Posterior vena cava (tissue), 2 donors: Measurements from ENCODE around the gene RPP14. TPM values are rescaled to one million over a fixed set of nuclear protein-coding genes. Genes with fewer than 3 reads are reported as not detected.
"Not testable (repeated sequence)": the region's sequence is repeated elsewhere in the genome, so short reads cannot be mapped to it uniquely, and the experiment has no call there.

Experiments used
- DNase-seq: peaks from one replicate; pipeline ENCODE4 v3.0.0-alpha.2; 2020; ENCODE audit warnings: low spot score
- intact Hi-C, 2 donors: fragments of 100-400 bp; cut with DNase I; formaldehyde crosslinking; loops; one replicate each; pipeline versions ENCODE4 v1.14.1 to v1.14.2; 2022 to 2023
- long read RNA-seq, 2 donors: library from polyadenylated mRNA; unstranded; transcript quantifications; one replicate each; pipeline ENCODE4 v2.0.0, GENCODE V29; 2020 to 2021
- total RNA-seq, 2 donors: library from RNA; stranded (reverse); fragmentation: NEBNext Ultra II Directional; extraction: Animal tissue kit (Norgen Biotek cat#: 25700); gene quantifications; one replicate each; pipeline ENCODE4 v1.2.1, GENCODE V29; 2021
- donor health status: DM: yes; HTN: yes; CAD: no.
- donor health status: DM: yes; HTN: yes; CAD: no.

The RPP14 gene
- 10 to 100 TPM; 10.8 to 11.6 TPM for total RNA-seq
- long read RNA-seq, donor 1, full-length matches to known transcripts: 2 of 4 reads
- long read RNA-seq, donor 1, partial matches to known transcripts: 0 of 4 reads
- long read RNA-seq, donor 1, other reads (novel, unspliced or antisense): 2 of 4 reads
- long read RNA-seq, donor 2, full-length matches to known transcripts: 53 of 56 reads
- long read RNA-seq, donor 2, partial matches to known transcripts: 0 of 56 reads
- long read RNA-seq, donor 2, other reads (novel, unspliced or antisense): 3 of 56 reads

DNA sequence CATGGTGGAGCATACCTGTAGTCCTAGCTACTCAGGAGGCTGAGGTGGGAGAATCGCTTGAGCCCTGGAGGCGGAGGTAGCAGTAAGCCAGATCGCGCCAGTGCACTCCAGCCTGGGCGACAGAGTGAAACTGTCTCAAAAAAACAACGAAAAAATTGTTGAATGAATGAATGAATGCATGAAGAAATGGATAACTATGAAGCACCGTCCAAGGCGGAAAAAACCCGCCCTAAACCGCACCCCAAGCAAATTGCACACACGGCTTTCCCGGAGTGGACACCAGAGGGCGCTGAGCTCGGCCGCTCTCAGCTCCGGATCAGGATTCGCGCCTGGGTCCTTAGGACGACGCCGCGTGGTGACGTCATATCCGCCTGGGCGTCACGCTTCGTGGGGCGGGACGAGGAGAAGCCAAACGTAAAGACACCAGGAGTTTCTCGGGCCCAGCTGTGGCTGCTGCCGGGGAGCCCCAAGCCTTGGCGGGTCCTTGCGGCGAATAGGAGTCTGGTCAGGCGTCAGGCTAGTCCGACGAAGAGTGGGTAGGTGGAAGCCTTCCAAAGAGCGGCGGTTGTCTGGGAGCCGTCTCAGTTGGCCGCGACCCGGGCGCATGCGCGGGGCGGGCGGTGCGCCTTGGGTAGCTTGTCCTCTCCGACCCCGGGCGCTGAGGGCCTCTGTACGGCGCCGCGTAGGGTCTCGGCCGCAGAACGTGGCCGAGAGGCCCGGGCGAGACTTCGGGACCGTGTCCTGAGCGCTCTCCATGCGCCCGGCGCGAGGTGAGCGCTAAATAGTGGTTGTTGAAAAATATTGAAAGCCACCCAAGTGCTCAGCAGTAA is at the start of gene RPP14, which contains the start of gene HTD2:
TSS of gene RPP14 (plus strand) at position 364 of the 830 bp plus-strand sequence. CDS start 4,085 bp downstream, outside the sequence.
TSS of gene HTD2 (plus strand) at position 639 of the 830 bp plus-strand sequence. CDS start 11,094 bp downstream, outside the sequence.
- intact Hi-C loops: no loop called here
- DNase-seq: peak; percentile 100

DNA sequence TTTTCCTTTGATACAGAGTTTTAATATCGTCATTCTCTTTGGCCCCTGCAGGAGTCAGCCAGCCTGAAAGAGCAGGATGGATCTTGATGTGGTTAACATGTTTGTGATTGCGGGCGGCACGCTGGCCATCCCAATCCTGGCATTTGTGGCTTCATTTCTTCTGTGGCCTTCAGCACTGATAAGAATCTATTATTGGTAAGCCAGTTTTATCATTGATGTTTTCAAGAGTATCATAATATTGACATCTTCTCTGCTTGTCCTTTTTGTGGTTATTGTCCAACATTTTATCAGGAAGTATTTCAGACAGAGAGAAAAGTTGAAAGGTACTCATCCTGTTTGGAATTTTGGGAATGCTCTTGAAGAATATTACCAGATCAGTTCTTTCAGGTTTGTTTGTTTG is 49.5 kb upstream of the RPP14 start:
- intact Hi-C loops: no loop called here
- no peak for DNase-seq

DNA sequence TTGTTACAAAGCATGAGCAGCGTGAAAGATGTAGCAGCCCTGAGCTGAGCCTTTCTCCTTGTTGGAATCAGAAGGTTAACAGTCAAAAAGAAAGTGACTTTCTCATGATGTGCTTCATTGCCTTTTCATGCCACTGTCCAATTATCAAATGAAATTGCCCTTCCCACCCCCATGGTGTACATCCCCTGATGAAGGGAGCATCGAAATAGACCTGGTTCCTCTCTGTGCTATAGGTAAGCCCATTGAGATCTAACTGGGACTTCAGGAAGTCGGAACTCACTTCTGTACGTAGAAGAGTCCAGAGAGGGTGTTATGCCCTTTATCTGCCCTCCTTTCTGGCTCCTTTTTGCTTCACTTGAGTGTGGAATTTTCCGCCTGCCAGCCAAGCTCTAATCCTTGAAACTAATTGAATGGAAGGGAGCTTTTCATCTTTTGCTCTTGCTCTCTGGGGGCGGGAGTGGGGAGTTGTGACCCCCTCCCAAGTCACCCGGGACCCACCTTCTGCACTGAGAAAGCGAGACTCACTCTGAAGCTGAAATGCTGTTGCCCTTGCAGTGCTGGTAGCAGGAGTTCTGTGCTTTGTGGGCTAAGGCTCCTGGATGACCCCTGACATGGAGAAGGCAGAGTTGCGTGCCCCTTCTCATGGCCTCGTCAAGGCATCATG is 47.5 kb upstream of the RPP14 start:
- no peak for DNase-seq
- intact Hi-C loops: no loop called here

DNA sequence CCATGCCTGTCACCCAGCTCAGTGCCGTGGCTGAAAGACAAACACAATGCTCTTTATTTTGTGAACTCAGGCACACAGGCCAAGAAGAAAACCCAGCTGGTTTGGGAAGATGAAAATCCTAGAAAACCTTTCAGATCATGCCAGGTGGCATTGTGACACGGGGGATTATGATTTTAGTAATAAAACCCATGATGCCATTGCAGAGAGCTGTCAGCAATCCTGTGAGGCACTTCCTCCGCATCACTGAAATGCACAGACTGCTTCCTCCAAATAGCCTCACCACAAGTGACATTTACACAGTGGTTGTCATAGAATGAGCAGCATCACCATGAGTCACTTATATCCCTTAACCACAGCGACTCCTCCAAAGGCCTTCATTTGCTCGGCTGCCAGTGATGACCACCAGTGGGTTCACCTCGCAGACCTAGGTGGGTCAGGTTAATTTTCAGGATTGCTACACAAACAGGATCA is 45.7 kb upstream of the RPP14 start:
- DNase-seq: no peak
- intact Hi-C loops: no loop called here

DNA sequence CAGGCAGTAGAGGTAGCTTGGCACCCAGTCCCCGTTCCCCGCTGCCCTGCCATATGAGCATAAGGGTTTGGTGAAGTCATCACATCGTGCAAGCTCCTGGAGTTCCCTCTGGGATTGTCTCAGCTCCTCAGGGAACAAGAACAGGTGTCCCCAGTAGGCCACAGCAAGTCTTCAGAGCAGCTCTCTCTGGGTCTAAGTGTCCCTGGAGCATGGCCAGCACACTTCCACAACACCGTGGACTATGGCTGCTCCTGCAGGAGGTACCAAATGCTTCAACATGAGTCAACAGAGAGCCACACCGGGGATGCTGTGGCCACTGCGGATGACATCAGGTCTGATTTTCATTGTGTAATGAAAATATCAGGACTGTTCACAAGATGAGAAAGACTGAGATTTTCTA is 45.3 kb upstream of the RPP14 start:
- intact Hi-C loops: no loop called here
- no peak for DNase-seq

DNA sequence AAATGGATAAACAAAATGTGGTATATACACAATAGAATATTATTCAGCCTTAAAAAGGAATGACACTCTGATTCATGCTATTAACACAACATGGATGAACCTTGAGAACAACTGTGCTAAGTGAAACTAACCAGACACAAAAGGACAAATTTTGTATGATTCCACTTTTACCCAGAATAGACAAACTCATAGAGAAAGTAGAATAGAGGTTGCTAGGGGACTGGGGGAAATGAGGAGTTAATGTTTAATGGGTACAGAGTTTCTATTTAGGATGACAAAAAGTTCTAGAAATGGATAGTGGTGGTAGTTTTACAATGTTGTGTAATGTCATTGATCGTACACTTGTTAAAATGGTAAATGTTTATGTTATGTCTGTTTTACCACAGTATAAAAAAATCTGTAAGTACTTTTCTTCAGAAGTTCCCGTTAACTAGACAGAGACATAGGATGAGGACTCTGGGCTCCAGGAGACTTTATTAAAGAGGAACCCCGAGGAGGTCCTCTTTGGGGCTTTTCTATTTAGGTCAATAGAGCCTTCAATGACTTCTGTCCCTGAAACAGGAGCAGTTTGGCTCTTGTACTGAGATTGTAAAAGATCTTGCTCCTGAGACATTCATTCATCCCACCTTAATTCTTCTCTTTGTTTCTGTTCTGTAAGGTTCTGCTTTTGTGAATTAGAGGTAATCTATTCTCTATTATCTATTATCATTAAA is 43.9 kb upstream of the RPP14 start:
- intact Hi-C loops: no loop called here
- DNase-seq: no peak

DNA sequence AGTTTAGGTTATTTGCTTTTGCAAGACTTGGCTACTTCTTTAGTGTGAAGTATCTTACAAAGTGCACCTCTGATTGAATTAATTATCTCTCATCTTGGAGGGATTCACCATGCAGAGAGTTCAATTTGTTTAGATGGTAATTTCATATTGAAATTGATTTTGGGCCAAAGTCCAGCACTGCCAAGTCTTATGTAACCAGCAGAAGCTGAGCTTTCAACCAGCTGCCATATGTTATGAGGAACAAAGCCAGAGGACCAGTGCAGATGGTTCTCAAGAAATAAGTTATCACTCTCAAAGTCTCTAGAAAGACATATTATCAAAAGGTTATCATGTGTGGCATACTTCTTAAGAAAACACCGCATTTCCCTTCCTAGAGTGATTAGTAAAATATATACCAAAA is 39.5 kb upstream of the RPP14 start:
- DNase-seq: no peak
- intact Hi-C loops: no loop called here

DNA sequence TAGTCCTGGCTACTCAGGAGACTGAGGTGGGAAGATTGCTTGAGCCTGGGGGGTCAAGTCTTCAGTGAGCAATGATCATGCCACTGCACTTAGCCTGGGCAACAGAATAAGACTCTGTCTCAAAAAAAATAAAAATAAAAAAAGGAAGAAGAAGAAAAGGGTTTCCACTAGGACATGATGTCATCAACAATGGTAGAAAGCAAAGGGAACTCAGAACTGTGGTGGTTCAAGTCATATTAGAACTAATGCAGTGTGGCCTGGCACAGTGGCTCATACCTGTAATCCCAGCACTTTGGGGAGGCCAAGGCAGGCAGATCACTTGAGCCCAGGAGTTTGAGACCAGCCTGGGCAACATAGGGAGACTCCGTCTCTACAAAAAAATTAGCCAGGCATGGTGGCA is 38.5 kb upstream of the RPP14 start:
- intact Hi-C loops, DNase-seq: not testable (repeated sequence)

DNA sequence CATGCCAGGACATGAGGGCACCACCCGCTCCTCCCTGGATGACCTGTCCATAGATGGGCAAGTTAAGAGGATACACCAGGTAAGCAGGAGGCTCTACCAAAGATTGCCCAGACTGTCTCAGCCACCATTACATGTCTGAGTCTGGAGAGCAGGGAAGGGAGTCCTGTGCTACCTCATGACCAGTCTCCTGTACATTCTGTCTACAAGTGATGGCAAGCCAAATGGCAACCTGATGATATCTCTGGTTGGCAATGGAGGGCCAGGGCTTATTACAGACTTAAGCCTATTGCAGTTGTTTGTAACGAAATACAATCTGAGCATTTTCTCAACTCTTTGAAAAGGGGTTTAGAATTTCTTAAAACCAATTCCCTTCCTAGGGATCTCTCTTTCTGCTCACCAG is 36.7 kb upstream of the RPP14 start:
- DNase-seq: no peak
- intact Hi-C loops: no loop called here

DNA sequence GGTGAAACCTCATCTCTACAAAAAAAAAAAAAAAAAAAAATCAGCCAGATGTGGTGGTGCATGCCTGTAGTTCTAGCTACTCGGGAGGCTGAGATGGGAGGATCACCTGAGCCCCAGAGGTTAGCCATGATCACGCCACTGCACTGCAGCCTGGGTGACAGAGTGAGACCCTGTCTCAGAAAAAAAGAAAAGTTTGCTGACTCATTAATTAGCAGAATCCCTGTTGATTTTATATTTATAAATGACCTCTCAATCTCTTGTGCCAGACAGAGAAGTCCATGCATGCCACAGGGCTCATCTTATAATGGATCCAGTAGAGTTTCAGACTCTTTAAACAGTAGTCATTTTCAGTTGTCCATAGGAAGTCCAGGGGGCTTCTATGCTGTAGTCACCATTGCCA is 35.6 kb upstream of the RPP14 start:
- intact Hi-C loops: no loop called here
- DNase-seq: no peak

DNA sequence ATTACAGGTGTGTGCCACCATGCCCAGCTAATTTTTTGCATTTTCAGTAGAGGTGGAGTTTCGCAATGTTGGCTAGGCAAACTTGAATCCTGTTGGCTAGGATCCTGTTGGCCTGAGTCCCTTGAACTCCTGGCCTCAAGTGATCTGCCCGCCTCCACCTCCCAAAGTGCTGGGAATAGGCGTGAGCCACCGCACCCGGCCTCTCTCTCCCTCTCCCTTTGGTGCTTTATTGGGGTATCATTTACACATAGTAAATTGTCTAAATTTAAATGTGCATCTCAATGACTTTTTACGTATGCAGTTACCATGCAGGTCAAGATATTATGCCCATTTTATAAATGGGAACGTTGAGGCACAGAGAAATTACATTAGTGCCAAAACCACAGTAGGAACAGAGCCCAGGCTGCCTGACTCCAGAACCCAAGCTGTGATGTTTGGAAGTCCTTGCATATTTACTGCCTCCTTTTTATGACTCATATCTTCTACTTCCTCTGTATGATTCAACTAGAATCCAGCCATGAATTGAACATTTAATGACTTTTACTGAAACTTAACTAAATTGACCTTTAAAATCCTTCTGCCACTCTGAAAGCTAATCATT is 34.0 kb upstream of the RPP14 start:
- intact Hi-C loops: loop anchor here in 1 of 2 donors (2.0 kb wide), 1 partner anchor 15 kb away; no protein-coding TSS in a partner anchor
- DNase-seq: no peak

DNA sequence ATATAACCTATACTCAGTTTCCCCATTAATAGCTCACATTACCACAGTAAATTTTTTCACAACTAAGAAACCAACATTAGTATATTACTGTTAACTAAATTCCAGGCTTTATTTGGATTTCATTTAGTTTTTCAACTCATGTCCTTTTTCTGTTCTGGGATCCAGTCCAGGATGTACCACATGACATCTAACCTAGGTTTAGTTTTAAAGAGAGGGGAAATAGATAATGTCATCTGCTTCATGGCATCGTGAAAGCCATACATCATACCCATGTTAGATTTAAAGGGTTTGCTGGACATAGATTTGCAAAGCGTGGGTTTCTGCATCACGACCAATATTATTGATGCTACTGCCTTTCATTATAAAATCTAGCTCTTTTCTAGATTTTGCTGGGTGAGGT is 33.2 kb upstream of the RPP14 start:
- intact Hi-C loops: loop anchor here in 1 of 2 donors (2.0 kb wide), 1 partner anchor 14 kb away; no protein-coding TSS in a partner anchor

DNA sequence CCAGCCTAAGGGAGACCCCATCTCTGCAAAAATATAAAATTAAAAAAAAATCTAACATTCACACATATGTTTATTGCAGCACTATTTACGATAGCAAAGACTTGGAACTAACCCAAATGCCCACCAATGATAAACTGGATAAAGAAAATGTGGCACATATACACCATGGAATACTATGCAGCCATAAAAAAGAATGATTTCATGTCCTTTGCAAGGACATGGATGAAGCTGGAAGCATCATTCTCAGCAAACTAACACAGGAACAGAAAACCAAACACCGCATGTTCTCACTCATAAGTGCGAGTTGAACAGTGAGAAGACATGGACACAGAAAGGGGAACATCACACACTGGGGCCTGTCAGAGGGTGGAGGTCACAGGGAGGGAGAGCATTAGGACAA is 32.7 kb upstream of the RPP14 start:
- intact Hi-C loops: loop anchor here in 1 of 2 donors (2.0 kb wide), 1 partner anchor 13 kb away; no protein-coding TSS in a partner anchor
- DNase-seq: not testable (repeated sequence)

More for the DNA sequence above, 33.2 kb upstream of the RPP14 start:
- DNase-seq: no peak

DNA sequence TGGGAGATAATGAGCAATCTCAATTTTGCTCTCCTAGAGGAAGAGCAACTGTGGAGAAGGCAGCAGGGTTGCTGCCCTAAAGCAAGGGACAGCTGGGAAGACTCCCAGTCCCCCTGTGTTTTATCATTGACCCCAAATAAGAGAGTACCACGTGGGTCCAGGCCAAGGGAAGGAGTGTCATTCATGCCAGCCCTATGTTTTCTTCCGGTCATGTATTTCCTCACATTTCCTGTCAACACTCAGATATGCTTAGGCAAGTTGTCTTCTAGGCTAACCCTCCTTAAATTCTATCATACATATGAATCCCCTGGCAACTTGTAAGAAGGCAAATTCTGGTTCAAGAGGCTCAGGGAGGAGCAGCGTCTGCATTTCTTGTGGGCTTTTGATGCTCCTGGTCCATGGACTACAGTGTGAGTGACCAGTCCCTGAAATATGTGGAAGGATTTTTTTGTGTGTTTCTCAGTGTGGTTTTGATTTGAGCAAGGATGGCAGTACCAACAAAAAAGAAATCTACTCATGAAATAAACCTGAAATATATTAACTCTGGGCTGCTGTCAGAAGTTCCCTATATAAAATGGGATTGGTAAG is 31.9 kb upstream of the RPP14 start:
- intact Hi-C loops: no loop called here
- no peak for DNase-seq

DNA sequence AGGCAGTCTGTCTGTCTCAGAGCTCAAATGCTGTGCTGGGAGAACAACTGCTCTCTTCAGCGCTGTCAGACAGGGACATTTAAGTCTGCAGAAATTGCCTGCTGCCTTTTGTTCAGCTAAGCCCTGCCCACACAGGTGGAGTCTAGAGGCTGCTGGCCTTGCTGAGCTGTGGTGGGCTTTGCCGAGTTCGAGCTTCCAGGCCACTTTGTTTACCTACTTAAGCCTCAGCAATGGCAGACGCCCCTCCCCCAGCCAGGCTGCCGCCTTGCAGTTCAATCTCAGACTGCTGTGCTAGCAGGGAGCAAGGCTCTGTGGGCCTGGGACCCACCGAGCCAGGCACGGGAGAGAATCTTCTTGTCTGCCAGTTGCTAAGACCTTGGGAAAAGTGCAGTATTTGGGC is 25.0 kb upstream of the RPP14 start:
- intact Hi-C loops: no loop called here
- no peak for DNase-seq

DNA sequence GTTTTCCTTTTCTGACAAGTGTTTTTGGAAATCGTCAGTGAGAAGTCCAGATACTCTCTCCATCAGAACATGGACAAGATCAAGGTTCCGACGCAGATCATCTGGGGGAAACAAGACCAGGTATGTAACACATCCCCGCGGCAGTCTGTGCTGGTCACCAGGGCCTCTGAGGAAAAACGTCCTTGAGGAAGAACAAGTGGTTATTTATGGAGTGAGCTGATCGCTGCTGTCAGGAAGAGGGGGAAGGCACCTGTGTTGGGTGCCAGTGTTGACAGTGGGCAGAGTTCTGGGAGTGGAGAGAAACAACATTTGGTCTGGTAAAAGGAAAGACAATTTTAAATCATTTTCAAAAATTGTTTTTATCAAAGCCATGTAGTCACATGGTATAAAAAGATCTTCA is 20.7 kb upstream of the RPP14 start:
- DNase-seq: no peak
- intact Hi-C loops: no loop called here

DNA sequence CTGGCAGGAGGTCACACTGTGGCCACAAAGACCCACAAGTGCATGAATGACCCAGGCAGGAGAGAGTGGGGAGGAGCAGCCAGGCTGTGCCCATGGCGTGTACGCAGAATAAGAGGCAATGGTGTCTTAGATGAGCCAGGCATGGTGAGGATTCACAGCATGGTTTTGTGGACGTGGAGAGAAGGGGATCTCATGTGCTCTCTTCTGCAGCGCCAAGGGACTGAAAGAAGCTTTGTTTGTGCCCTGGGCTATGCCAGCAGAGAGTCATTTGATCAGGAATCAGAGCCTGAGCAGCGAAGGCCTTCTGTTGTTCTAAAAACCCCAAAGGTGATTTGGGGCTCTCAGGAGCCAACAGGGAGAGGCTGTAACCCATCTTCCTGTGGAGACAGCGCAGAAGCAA is 18.7 kb upstream of the RPP14 start:
- no peak for DNase-seq
- intact Hi-C loops: loop anchor here in 1 of 2 donors (2.0 kb wide), 1 partner anchor 15 kb away; no protein-coding TSS in a partner anchor

DNA sequence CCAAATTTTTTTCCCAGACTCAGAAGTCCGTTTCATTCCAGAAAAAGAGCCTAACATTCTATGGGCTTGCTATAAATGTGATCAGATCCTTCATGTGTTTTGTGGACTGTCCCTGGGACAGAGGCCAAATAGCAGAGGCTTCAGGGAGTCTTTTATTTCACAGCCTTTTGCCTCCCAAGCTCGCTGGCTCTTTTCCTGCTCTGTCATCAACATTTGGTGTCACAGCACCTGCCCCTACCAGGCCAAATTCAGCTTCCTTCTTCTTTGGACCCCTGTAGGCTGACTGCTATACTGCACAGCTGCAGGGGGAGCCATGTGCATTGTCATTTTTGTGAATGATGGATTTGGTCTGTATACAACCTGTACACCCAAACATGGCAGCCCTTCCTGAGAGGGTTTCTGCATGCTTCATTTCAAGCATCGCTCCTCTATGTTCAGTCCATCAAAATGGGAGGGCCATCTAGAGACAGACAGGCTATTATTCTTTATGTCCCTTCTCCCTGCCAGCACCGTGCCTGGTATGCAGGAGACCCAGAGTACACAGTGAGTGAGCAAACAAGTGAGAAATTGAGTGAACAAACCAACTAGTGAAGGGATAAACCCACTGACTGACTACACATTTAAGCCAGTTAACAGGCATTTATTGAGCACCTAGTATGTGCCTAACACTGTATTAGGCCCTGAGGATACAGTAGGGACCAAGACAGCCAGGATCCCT is 17.9 kb upstream of the RPP14 start:
- intact Hi-C loops: no loop called here
- DNase-seq: no peak
